Activated T-helper 1 cell treated with anti-CD3 and anti-CD28 coated beads, Interleukin-2, amount 50 U/mL, for 16 hours (primary cell): Measurements from ENCODE around the gene GPRC5C.

ENCODE experiments used
- DNase-seq, 2 donors: peaks; one replicate each; pipeline ENCODE4 v3.0.0-alpha.2; 2020; ENCODE audit warnings: low read depth in 1 of 2, low spot score in 1 of 2

The GPRC5C gene

GRCh38 chr17:74451557-74451956 lies 19.7 kb downstream of the GPRC5C start:
- no peak for DNase-seq

GRCh38 chr17:74452033-74452840 lies 20.3 kb downstream of the GPRC5C start:
- no peak for DNase-seq

- DNase-seq, result no peak
Measured at GRCh38 chr17:74452841-74453661, 21.2 kb downstream of the GPRC5C start.

GRCh38 chr17:74453665-74454196 lies 21.8 kb downstream of the GPRC5C start:
- peak; percentile 44 to 50 for DNase-seq

- DNase-seq, result no peak
Measured at GRCh38 chr17:74454197-74455024, 22.5 kb downstream of the GPRC5C start.

- DNase-seq, result no peak
Measured at GRCh38 chr17:74455025-74455545, 23.2 kb downstream of the GPRC5C start.

- DNase-seq, result no peak
Measured at GRCh38 chr17:74455821-74456220, 23.9 kb downstream of the GPRC5C start.

- peak; percentile 54 to 63 for DNase-seq
Measured at GRCh38 chr17:74457146-74457819, 25.4 kb downstream of the GPRC5C start.

GRCh38 chr17:74457820-74458166 lies 25.9 kb downstream of the GPRC5C start:
- no peak for DNase-seq

- no peak for DNase-seq
Measured at GRCh38 chr17:74458835-74459234, 26.9 kb downstream of the GPRC5C start.

- DNase-seq, result no peak
Measured at GRCh38 chr17:74459622-74460021, 27.7 kb downstream of the GPRC5C start.

- no peak for DNase-seq
Measured at GRCh38 chr17:74460241-74460640, 28.4 kb downstream of the GPRC5C start.

GRCh38 chr17:74460996-74461395 lies 29.1 kb downstream of the GPRC5C start:
- DNase-seq, result no peak

GRCh38 chr17:74461611-74462010 lies 29.7 kb downstream of the GPRC5C start:
- no peak for DNase-seq

- DNase-seq, result no peak
Measured at GRCh38 chr17:74464730-74465377, 33.0 kb downstream of the GPRC5C start.

GRCh38 chr17:74465378-74466110 lies 33.7 kb downstream of the GPRC5C start:
- no peak for DNase-seq

GRCh38 chr17:74466111-74466827 lies 34.4 kb downstream of the GPRC5C start, which contains the start of gene CD300A:
TSS of gene CD300A (plus strand) at chr17:74466634. CDS start at chr17:74466704, 70 bp downstream.
- DNase-seq, result no peak

- DNase-seq, result no peak
Measured at GRCh38 chr17:74466828-74467184, 34.9 kb downstream of the GPRC5C start.
